GM18868 (cell line): ENCODE results near the gene ANKRD16.
A peak's percentile ranks its signal among the peaks of the same experiment; 100 is the strongest.
"Not testable (repeated sequence)": the region's sequence is repeated elsewhere in the genome, so short reads cannot be mapped to it uniquely, and the experiment has no call there.

Experiments used
- ATAC-seq: cut with Tn5 transposase; IDR thresholded peaks from one replicate; pipeline ENCODE4 v1.9.1; 2021; ENCODE audit warnings: mild to moderate bottlenecking, moderate library complexity; ENCODE audit not compliant: unreplicated experiment

The ANKRD16 gene

DNA sequence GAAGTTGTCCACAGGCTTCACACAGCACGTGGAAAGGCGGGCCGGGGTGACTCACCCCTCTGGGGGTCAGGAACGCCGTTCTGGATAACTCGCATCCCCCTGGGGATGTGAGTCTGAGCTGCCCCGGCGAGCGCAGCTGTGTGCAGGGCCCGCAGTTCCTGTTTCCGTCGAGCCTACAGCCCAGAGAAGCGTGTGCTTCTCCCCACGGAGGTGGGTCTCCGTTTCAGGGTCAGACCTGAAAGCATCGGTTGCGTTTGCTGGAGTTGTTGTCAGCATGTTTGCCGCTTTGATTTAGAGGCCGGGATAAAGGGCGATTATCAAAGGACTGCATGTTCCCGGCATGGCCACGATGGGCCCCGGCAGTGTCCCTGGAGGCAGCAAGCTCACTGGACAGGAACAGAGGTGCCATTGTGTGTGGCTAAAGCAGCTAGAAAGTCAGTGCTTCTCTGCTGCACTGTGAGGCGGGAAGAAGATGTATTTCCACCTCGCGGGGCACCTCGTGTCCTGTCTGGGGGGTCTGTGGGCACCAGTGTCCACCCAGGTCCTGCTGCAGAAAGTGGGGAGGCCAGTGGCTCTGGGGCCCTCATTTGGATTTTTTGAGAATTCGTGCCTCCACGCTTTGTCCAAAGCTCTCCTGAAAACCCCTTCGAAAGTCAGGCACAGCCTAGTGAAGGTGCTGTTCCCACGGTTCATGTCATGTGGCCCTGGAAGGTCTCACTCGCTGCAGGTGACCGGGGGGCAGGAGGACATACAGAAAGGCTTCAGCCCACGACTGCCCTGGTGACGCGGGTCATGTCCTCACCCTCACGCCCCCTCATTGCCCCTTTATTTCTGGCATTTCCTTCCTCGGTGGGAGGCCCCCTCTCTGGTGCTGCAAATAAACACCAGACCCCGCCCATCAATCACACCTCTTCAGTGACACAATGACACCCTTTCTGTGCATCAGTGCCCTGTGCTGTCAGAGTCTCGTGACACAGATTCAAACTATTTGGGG is 49.1 kb downstream of the ANKRD16 start:
- peak; percentile 75 for ATAC-seq

DNA sequence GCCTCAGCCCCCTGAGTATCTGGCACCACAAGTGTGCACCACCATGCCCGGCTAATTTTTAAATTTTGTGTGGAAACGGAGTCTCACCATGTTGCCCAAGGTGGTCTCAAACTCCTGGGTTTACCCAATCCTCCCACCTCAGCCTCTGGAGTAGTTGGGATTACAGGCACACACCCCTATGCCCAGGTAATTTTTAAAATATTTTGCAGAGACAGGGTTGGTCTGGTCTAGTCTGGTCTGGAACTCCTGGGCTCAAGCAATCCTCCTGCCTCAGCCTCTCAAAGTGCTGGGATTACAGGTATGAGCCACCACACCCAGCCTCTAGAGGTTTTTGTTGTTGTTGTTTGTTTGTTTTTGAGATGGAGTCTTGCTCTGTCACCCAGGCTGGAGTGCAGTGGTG is 53.5 kb downstream of the ANKRD16 start:
- ATAC-seq, result not testable (repeated sequence)

DNA sequence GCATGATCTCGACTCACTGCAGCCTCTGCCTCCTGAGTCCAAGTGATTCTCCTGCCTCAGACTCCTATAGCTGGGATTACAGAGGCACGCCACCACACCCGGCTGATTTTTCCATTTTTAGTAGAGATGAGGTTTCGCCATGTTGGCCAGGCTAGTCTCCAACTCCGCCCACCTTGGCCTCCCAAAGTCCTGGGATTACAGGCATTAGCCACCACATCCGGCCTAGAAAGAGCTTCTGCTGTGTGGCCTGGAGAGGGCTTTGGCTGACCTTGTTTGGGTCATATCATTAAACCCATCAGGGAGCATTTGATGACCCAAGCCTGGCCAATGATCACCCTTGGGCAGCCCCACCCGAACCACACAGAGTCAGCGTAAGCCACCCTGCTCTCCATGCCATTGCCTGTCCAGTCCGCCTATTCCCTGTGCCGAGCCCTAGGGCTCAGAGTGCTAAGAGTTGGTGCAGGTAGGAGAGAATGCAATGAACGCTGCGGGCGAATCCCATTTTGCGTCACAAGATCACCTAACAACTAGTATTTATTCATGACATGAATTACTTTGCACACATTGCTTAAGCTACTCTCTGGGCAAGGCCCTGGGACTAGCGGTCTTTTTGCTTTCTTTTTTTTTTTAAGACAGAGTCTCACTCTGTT is 54.1 kb downstream of the ANKRD16 start:
- ATAC-seq, result no peak

DNA sequence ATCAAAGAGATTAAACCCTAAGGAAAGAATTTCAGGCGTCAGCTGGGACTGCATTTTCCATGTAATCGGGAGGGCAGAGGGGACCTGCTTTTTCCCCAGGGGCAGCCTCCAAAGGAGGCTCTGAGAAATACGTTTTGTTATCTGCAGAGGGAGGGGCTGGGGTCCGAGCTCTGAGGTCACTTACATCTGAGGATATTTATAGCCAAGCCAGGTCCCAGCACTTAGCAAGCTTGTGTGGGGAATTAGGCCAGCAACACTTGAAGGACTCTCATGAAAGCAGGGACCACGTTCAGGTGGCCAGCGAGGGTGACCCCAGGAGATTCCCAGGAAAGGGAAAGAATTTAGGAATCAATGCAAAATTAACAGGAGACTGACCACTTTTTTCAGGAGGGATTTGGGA is 55.9 kb downstream of the ANKRD16 start:
- ATAC-seq, result no peak

GRCh38 chr10:5832946-5833345 is 56.7 kb downstream of the ANKRD16 start:
- ATAC-seq, result no peak

DNA sequence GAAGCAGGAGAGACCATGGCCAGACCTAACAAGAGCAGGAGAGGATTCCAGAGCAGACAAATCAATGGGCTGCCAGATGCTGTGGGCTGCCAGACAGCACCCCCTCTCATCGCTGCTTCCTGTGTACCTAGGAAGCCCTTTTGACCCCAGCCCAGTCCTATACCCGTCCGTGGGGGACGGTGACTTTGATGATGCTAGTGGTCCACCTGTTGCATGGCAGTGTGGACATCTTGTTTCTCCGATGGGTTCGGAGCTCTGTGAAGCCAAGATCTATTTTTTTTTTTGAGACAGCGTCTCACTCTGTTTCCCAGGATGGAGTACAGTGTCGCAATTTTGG is 58.3 kb downstream of the ANKRD16 start:
- ATAC-seq, result no peak

- ATAC-seq, result peak; percentile 53
Measured at GRCh38 chr10:5830629-5831445, 58.9 kb downstream of the ANKRD16 start.

DNA sequence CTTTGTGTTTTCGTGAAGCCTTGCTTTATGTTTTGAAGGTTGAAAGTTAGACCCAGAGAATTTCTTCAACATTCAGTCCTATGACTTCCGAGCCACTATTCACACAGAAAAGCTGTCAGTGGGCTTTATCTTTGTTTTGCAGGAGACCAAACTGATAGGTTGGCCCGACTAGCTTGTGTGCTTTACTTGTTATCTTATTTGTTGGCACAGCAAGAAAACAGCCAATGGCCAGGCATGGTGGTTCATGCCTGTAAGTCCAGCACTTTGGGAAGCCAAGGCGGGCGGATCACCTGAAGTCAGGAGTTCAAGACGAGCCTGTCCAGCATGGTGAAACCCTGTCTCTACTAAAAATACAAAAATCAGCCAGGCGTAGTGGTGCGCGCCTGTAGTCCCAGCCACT is 60.4 kb downstream of the ANKRD16 start:
- no peak for ATAC-seq

DNA sequence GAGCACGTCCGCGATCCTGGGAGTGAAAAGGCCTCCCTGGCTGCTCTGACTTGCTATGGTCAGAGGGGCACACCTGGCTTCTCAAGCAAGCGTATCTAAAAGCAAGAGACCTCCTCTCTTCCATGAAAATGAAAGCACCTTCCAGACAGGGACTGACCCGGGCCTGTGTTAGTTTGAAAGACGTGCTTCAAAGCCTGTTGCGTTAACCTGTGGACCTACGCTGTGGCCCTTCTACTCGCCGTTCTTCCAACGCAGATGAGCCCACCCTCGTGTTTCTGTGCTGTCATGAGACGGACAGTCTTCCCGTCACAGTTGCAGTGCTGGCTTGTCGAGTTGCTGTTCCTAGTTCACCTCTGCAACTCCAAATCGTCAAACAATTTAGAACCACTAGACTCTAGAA is 61.0 kb downstream of the ANKRD16 start:
- ATAC-seq, result no peak

DNA sequence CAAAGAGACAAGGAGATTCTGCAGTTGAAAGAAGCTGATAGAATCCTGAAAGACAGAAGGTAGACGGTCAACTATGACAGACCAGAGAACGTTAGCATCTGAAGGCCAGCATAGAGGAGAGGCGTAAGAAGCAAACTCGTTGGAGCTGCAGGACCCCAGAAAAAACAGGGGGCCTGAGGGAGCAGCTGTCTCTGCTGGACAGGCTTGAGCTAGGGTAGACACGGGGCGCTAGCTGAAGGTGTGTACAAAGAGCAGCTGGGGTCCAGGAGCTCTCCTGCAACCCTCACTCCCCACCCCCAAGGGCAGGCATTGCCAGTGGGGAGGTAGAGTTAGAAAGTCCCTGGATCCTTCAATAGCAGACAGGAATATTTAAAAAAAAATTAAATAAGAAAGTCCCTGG is 61.9 kb downstream of the ANKRD16 start:
- ATAC-seq, result no peak

DNA sequence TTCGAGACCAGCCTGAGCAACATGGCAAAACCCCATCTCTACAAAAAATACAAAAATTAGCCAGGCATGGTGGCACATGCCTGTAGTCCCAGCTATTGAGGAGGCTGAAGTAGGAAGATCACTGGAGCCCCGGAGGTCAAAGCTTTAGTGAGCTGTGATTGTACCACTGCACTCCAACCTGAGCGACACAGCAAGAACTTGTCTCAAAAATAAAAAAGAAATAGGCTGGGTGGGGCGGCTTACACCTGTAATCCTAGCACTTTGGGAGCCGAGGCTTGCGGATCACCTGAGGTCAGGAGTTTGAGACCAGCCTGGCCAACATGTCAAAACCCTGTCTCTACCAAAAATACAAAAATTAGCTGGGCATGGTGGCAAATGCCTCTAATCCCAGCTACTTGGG is 63.2 kb downstream of the ANKRD16 start:
- not testable (repeated sequence) for ATAC-seq

DNA sequence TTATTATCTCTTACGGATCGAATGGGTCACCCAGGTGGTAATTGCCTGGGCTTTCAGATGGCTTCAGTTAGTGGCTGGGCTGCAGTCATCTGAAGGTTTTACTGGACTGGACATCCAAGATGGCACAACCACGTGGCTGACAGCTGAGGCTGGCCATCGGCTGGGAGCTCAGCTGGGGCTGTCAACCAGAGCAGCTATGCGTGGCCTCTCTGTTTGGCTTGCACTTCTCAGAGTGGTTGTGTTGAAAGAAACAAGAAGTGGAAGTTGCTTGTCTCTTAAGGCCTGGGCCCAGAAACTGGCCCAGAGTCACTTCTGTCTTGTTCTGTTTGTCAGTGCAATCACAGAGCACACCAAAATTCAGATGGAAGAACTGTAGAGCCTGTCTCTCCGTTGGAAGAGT is 70.8 kb downstream of the ANKRD16 start:
- peak; percentile 53 for ATAC-seq

DNA sequence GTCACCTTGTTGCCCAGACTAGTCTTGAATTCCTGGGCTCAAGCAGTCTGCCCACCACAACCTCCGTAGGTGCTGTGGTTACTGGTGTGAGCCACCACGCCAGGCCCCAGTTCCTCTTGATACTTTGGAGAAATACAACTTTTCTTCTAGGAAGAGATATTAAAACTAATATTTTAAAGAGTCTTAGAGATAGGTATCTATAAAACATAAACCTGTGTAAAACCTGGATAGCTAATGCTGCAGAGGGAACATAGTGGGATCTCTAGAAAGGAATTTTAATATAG is 71.7 kb downstream of the ANKRD16 start:
- no peak for ATAC-seq

DNA sequence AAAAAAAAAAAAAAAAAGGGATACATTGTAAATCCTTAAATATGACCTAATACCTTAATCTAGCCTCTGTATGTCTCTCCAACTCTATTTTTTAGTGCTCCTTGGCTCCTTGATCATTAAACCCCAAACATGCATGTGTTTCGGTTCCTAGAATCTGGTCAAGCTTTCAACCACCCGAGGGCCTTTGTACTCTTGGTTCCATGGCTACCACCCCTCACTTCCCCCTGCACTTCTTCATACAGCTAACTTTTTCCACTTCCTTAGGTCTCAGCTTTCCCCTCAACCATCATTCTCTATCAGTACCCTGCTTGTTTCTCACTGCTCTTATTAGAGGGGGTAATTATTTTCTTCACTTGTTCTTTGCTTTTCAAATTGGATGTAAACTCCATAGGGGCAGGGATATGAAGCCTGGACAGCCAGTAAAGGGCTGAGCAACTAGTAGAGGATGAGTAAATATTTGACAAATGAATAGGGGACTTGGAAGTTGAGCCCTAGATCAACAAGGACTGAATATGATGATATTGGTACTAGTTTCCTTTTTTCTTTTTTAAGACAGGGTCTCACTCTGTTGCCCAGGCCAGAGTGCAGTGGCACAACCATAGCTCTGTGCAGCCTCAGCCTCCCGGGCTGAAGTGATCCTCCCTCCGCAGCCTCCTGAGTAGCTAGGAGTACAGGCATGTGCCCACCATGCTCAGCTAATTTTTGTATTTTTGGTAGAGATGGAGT is 72.2 kb downstream of the ANKRD16 start:
- peak; percentile 22 for ATAC-seq

DNA sequence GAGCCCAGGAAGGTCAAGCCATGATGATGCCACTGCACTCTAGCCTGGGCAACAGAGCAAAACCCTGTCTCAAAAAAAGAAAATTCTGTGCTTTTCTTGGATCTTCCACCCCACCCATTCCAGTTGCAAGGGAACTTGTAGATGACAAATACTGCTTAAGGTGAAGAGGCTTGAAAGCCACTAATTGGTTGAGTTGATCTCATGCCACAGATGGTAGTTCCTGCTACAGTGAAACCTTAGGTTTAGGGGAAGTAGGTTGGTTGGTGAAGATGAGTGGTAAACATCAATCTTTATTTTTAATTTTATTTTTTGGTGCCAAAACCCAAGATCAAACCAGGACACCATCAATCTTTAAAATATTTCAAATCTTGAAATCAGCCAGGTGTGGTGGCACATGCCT is 73.5 kb downstream of the ANKRD16 start:
- peak; percentile 22 for ATAC-seq

GRCh38 chr10:5814110-5815107 is 75.3 kb downstream of the ANKRD16 start:
- no peak for ATAC-seq

DNA sequence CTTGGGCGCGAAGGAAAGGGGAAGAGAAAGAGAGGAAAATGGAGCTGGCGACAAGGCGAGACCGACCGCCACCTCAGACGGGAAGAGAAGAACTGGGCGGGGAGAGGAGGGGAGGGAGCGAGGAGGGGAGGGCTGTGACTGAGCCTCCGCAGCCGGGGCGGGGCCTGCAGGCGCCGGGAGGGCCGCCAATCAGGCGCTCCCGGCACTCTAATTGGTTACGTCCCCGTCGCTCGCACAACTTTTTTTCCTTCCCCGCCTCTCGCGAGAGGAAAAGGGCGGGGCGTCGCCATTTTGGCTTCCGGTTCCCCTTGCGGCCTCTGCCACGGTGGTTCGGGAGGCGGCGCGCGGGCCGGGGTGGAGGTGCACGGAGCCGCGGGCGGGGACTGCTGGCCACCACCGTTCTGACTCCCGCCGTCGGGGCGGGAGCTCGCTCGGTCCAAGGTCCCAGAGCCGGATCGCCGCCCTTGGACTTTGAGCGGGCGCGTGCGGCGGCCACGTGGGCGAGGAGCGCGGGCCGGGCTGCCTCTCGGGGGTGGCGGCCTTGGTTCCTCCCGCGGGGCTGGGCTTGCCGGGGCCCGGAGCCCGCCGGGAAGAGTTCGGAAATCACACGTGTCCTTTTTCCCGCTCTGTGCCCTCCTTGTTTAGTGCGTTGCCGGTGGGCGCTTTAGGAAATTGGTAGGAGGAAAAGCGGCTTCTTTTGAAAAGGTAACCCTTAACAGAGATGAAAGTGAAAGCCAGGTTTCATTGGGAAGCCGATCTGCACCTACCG is 76.2 kb downstream of the ANKRD16 start, which contains the start of gene GDI2:
Gene GDI2, minus strand, starts transcription at position 94 of the 769 bp plus-strand sequence. CDS start 176 bp downstream, outside the sequence.
- ATAC-seq, result peak; percentile 75

DNA sequence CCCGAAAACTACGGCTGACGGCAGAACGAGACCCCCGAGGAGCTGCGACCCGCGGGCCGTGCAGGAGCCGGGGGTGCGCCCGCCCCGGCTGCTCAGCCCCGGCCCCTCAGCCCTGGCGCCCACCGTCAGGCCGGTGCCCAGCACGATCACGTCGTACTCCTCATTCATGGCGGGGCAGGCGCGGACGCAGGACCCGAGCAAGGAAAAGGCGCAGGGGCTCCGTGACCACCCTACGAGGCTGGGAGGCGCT is 76.7 kb downstream of the ANKRD16 start:
- peak; percentile 21 for ATAC-seq
